ENCODE data around the gene NCOA5.

The NCOA5 gene

DNA sequence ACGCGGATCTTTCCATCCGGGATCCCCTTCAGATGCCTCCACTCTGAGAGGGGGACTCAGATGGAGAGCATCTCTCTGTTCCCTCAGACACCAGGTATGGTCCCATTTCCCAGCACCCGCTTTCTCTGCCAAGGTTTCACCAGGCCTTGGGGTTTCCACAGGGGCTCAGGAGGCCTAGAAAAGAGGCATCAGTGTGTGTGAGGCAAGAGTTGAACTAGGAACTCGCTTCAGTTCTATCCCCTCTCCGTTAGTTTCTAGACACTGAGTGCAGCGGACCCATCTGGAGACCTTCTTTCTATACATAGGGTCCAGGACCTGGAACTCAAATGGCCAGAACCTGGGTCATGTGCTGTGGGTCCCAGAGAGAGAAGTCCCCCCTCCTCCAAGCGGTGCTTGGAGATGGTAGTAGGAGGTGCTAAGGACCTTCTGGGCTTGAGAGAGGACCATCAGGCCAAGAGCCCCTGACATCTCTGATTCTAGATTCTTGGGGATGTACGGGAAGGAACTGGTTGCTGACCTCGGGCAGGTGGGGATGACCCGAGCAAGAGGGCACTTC lies 58.7 kb downstream of the NCOA5 start:
- peaks cover 11 to 88% (median 84%) of the 10 kb centered on the region in 3 experiments for H3K27me3 ChIP-seq (ENCODE audit: control insufficient read depth in 3 of 3, insufficient read depth in 3 of 3, low read depth in 1 of 3, low read length in 3 of 3)
- no peaks in the 10 kb centered on the region for H3K36me3 ChIP-seq (replicated peaks in 1 of 2; ENCODE audit: control insufficient read depth in 2 of 2, insufficient read depth in 2 of 2, low read length in 2 of 2)
- DNase-seq (ENCODE audit: low spot score): no peak
- H3K23ac ChIP-seq (ENCODE audit: low read depth, low read length, poor library complexity): peak overlapping the region; percentile 53
- H3K9ac ChIP-seq (ENCODE audit: low read depth, low read length, poor library complexity): no peak overlapping the region
- H3K4me3 ChIP-seq (ENCODE audit: low read length in 2 of 2): no peak overlapping the region
- no peak overlapping the region for H3K14ac ChIP-seq (ENCODE audit: low read length)
- H2AFZ ChIP-seq (ENCODE audit: low read length): no peak overlapping the region
- no peak overlapping the region for H2BK12ac ChIP-seq (ENCODE audit: low read length)
- H2AK5ac ChIP-seq (ENCODE audit: low read depth, low read length): no peak overlapping the region
- no peak overlapping the region for H2BK5ac ChIP-seq (ENCODE audit: low read length)
- no peak overlapping the region for H3K27ac ChIP-seq (replicated peaks; ENCODE audit: low read length)
- no peak overlapping the region for H4K91ac ChIP-seq (ENCODE audit: low read depth, low read length, poor library complexity)
- peak overlapping the region; percentile 75 for H3K4me2 ChIP-seq (ENCODE audit: insufficient read depth, low read length, poor library complexity, severe bottlenecking)
- no CpG with 5 or more reads among the region's 11 CpGs for WGBS, 2 donors (ENCODE audit: extremely low coverage in 2 of 2, insufficient read length in 2 of 2, insufficient replicate concordance in 1 of 2)
- no peak overlapping the region for H2BK15ac ChIP-seq (ENCODE audit: low read length)
- H3K4ac ChIP-seq (ENCODE audit: low read length): no peak overlapping the region
- no peaks in the 10 kb centered on the region for H3K9me3 ChIP-seq (replicated peaks in 1 of 2; ENCODE audit: control insufficient read depth in 2 of 2, insufficient read depth in 1 of 2, low read depth in 1 of 2, low read length in 2 of 2)
- H3K79me1 ChIP-seq (ENCODE audit: low read depth, low read length): no peaks in the 10 kb centered on the region
- H3K4me1 ChIP-seq (ENCODE audit: control insufficient read depth in 2 of 2, insufficient read depth in 1 of 2, low read depth in 1 of 2, low read length in 2 of 2): peaks cover 0 to 2% of the 10 kb centered on the region in 2 donors
- H4K8ac ChIP-seq (ENCODE audit: low read depth, low read length): no peak overlapping the region
- no peak overlapping the region for H3K18ac ChIP-seq (ENCODE audit: low read length)
- H2BK120ac ChIP-seq (ENCODE audit: low read depth, low read length): no peak overlapping the region

DNA sequence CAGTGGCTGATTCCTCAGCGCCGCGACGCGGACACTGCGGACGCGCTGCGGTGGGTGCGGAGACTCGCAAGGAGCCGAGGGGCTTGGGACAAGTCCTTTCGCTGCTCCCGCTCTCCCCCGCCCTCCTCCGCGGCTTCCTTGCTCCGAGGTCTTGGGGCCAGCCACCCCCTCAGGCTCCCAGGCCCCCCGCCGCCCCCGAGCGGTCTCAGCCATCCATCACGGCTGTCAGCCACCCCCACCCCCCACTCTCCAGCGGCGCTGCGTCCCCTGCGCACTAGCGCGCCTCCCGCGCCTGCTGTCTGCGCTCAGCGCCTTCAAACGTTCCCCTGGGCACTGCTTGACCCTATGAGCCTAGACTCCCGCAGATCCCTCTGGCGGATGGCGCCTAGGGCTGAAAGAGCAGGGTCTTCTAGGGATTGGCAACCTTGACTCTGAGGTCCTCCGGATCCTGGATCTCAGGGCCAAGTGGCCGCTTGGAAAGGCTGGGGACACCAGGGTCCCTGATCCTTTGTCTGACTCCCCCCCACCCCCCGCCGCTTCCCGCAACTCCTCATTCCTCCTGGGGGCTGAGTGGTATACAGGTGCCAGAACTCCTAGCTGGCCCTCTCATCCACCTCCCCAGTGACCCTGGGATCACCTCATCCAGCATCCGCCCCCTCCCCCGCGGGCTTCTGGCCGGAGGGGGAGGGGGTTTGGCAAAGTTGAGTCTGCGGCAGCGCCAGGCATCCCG lies 59.3 kb downstream of the NCOA5 start:
- no peak overlapping the region for H2AK5ac ChIP-seq (ENCODE audit: low read depth, low read length)
- no peaks in the 10 kb centered on the region for H3K36me3 ChIP-seq (replicated peaks in 1 of 2; ENCODE audit: control insufficient read depth in 2 of 2, insufficient read depth in 2 of 2, low read length in 2 of 2)
- no peaks in the 10 kb centered on the region for H3K79me1 ChIP-seq (ENCODE audit: low read depth, low read length)
- no peak overlapping the region for H2BK15ac ChIP-seq (ENCODE audit: low read length)
- no peak overlapping the region for H2BK12ac ChIP-seq (ENCODE audit: low read length)
- peaks cover 11 to 87% (median 82%) of the 10 kb centered on the region in 3 experiments for H3K27me3 ChIP-seq (ENCODE audit: control insufficient read depth in 3 of 3, insufficient read depth in 3 of 3, low read depth in 1 of 3, low read length in 3 of 3)
- H2BK120ac ChIP-seq (ENCODE audit: low read depth, low read length): no peak overlapping the region
- no peak overlapping the region for H2AFZ ChIP-seq (ENCODE audit: low read length)
- H3K4me1 ChIP-seq (ENCODE audit: control insufficient read depth in 2 of 2, insufficient read depth in 1 of 2, low read depth in 1 of 2, low read length in 2 of 2): peaks cover 2 to 4% of the 10 kb centered on the region in 2 donors
- H3K27ac ChIP-seq (replicated peaks; ENCODE audit: low read length): no peak overlapping the region
- no peak overlapping the region for H3K14ac ChIP-seq (ENCODE audit: low read length)
- H4K8ac ChIP-seq (ENCODE audit: low read depth, low read length): no peak overlapping the region
- no peak overlapping the region for H4K91ac ChIP-seq (ENCODE audit: low read depth, low read length, poor library complexity)
- no peak overlapping the region for H3K9ac ChIP-seq (ENCODE audit: low read depth, low read length, poor library complexity)
- H3K4me3 ChIP-seq (ENCODE audit: low read length in 2 of 2): no peak overlapping the region
- WGBS, 2 donors (ENCODE audit: extremely low coverage in 2 of 2, insufficient read length in 2 of 2, insufficient replicate concordance in 1 of 2): no CpG with 5 or more reads among the region's 49 CpGs
- H2BK5ac ChIP-seq (ENCODE audit: low read length): no peak overlapping the region
- H3K23ac ChIP-seq (ENCODE audit: low read depth, low read length, poor library complexity): peak overlapping the region; percentile 53
- H3K9me3 ChIP-seq (replicated peaks in 1 of 2; ENCODE audit: control insufficient read depth in 2 of 2, insufficient read depth in 1 of 2, low read depth in 1 of 2, low read length in 2 of 2): no peaks in the 10 kb centered on the region
- H3K4ac ChIP-seq (ENCODE audit: low read length): no peak overlapping the region
- H3K18ac ChIP-seq (ENCODE audit: low read length): no peak overlapping the region
- no peak overlapping the region for H3K4me2 ChIP-seq (ENCODE audit: insufficient read depth, low read length, poor library complexity, severe bottlenecking)
- no peak for DNase-seq (ENCODE audit: low spot score)

DNA sequence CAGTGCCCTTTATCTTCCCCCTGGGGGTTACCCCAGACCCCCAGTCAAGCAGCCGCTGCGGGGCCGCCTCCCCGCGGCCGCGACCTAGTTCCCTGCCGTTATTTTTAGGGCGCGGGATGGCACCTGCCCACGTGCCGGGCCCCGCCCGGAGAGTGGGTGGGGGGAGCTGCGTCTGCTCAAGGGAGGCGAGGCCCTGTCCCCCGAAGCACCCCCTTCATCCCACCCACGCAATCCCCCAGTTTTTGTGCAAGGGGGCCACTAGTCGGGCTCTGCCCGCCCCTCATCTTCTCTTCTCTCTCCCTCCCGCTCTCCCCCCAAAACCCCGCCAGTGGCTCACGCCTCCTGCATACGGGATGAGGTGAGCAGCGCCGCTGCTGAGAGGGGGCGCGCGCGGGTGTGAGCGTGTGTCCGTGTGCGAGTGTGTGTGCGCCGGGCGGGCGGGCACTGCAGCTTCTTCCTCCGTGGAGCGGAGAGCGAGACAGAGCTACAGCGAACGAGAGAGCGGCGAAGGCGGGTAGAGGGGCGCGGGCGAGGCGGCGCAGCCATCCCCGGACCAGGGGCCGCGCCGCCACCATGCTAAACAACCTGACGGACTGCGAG lies 60.9 kb downstream of the NCOA5 start, which contains the start of gene SLC12A5:
Gene SLC12A5, plus strand, starts transcription at position 444 of the 600 bp plus-strand sequence. Its CDS starts 130 bp downstream, at position 574.
- H3K27me3 ChIP-seq (ENCODE audit: control insufficient read depth in 3 of 3, insufficient read depth in 3 of 3, low read depth in 1 of 3, low read length in 3 of 3): peaks cover 11 to 83% (median 68%) of the 10 kb centered on the region in 3 experiments
- peaks cover 2 to 5% of the 10 kb centered on the region in 2 donors for H3K4me1 ChIP-seq (ENCODE audit: control insufficient read depth in 2 of 2, insufficient read depth in 1 of 2, low read depth in 1 of 2, low read length in 2 of 2)
- no peak within 1 kb of the TSS for H3K18ac ChIP-seq (ENCODE audit: low read length)
- H2BK15ac ChIP-seq (ENCODE audit: low read length): no peak within 1 kb of the TSS
- H3K9me3 ChIP-seq (replicated peaks in 1 of 2; ENCODE audit: control insufficient read depth in 2 of 2, insufficient read depth in 1 of 2, low read depth in 1 of 2, low read length in 2 of 2): no peaks in the 10 kb centered on the region
- H3K9ac ChIP-seq (ENCODE audit: low read depth, low read length, poor library complexity): no peak within 1 kb of the TSS
- no peak within 1 kb of the TSS for H2AK5ac ChIP-seq (ENCODE audit: low read depth, low read length)
- H3K79me1 ChIP-seq (ENCODE audit: low read depth, low read length): no peaks in the 10 kb centered on the region
- DNase-seq (ENCODE audit: low spot score): no peak
- H3K23ac ChIP-seq (ENCODE audit: low read depth, low read length, poor library complexity): no peak within 1 kb of the TSS
- H3K14ac ChIP-seq (ENCODE audit: low read length): no peak within 1 kb of the TSS
- H3K4me3 ChIP-seq (ENCODE audit: low read length in 2 of 2): no peak within 1 kb of the TSS
- no peak within 1 kb of the TSS for H4K91ac ChIP-seq (ENCODE audit: low read depth, low read length, poor library complexity)
- H2BK12ac ChIP-seq (ENCODE audit: low read length): no peak within 1 kb of the TSS
- H3K4ac ChIP-seq (ENCODE audit: low read length): no peak within 1 kb of the TSS
- no peak within 1 kb of the TSS for H2BK5ac ChIP-seq (ENCODE audit: low read length)
- WGBS, 2 donors (ENCODE audit: extremely low coverage in 2 of 2, insufficient read length in 2 of 2, insufficient replicate concordance in 1 of 2): no CpG with 5 or more reads among the region's 56 CpGs
- peak within 1 kb of the TSS; percentile 29 for H3K4me2 ChIP-seq (ENCODE audit: insufficient read depth, low read length, poor library complexity, severe bottlenecking)
- H4K8ac ChIP-seq (ENCODE audit: low read depth, low read length): no peak within 1 kb of the TSS
- no peaks in the 10 kb centered on the region for H3K36me3 ChIP-seq (replicated peaks in 1 of 2; ENCODE audit: control insufficient read depth in 2 of 2, insufficient read depth in 2 of 2, low read length in 2 of 2)
- no peak within 1 kb of the TSS for H2BK120ac ChIP-seq (ENCODE audit: low read depth, low read length)
- peak within 1 kb of the TSS; percentile 48 for H2AFZ ChIP-seq (ENCODE audit: low read length)
- no peak within 1 kb of the TSS for H3K27ac ChIP-seq (replicated peaks; ENCODE audit: low read length)

DNA sequence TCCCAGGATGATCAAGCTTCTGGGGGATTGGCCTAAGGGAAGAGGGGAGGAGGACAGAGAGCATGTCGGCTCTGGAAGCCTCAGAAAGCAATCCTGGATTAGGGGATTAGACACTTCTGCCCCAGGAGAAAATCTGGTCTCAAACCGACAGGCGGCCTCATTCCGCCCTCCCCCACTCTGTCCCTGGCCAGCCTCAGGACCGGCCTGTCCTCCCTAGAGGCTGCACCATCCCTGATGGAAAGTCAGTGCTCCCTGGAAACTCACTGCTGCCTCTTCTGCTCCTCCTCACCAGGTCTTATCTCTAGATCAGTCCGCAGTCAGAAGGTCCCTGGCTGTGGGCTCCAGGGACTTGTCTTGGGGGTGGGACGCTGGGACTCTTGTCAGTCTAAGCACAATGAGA lies 61.7 kb downstream of the NCOA5 start:
- no peak overlapping the region for H3K4ac ChIP-seq (ENCODE audit: low read length)
- H2BK120ac ChIP-seq (ENCODE audit: low read depth, low read length): no peak overlapping the region
- H3K4me3 ChIP-seq (ENCODE audit: low read length in 2 of 2): no peak overlapping the region
- H3K23ac ChIP-seq (ENCODE audit: low read depth, low read length, poor library complexity): no peak overlapping the region
- no peak overlapping the region for H4K91ac ChIP-seq (ENCODE audit: low read depth, low read length, poor library complexity)
- no peak overlapping the region for H4K8ac ChIP-seq (ENCODE audit: low read depth, low read length)
- H3K4me1 ChIP-seq (ENCODE audit: control insufficient read depth in 2 of 2, insufficient read depth in 1 of 2, low read depth in 1 of 2, low read length in 2 of 2): peaks cover 2 to 5% of the 10 kb centered on the region in 2 donors
- H3K36me3 ChIP-seq (replicated peaks in 1 of 2; ENCODE audit: control insufficient read depth in 2 of 2, insufficient read depth in 2 of 2, low read length in 2 of 2): no peaks in the 10 kb centered on the region
- H2BK12ac ChIP-seq (ENCODE audit: low read length): no peak overlapping the region
- H3K14ac ChIP-seq (ENCODE audit: low read length): no peak overlapping the region
- no peak for DNase-seq (ENCODE audit: low spot score)
- H3K27me3 ChIP-seq (ENCODE audit: control insufficient read depth in 3 of 3, insufficient read depth in 3 of 3, low read depth in 1 of 3, low read length in 3 of 3): peaks cover 11 to 81% (median 60%) of the 10 kb centered on the region in 3 experiments
- no peaks in the 10 kb centered on the region for H3K79me1 ChIP-seq (ENCODE audit: low read depth, low read length)
- H3K18ac ChIP-seq (ENCODE audit: low read length): no peak overlapping the region
- H3K9me3 ChIP-seq (replicated peaks in 1 of 2; ENCODE audit: control insufficient read depth in 2 of 2, insufficient read depth in 1 of 2, low read depth in 1 of 2, low read length in 2 of 2): no peaks in the 10 kb centered on the region
- no peak overlapping the region for H2AFZ ChIP-seq (ENCODE audit: low read length)
- H3K27ac ChIP-seq (replicated peaks; ENCODE audit: low read length): no peak overlapping the region
- H3K4me2 ChIP-seq (ENCODE audit: insufficient read depth, low read length, poor library complexity, severe bottlenecking): no peak overlapping the region
- no peak overlapping the region for H2AK5ac ChIP-seq (ENCODE audit: low read depth, low read length)
- H3K9ac ChIP-seq (ENCODE audit: low read depth, low read length, poor library complexity): no peak overlapping the region
- whole genome bisulfite sequencing, 2 donors (ENCODE audit: extremely low coverage in 2 of 2, insufficient read length in 2 of 2, insufficient replicate concordance in 1 of 2): no CpG with 5 or more reads among the region's 7 CpGs
- H2BK5ac ChIP-seq (ENCODE audit: low read length): no peak overlapping the region
- no peak overlapping the region for H2BK15ac ChIP-seq (ENCODE audit: low read length)

All from neuronal stem cell (in vitro differentiated cells).